Hematopoietic multipotent progenitor cell treated with erythropoietin and hydrocortisone succinate and interleukin-3 and kit ligand, for 4 days (in vitro differentiated cells): ENCODE data around the gene NENF.
"Not testable (repeated sequence)": the region's sequence is repeated elsewhere in the genome, so short reads cannot be mapped to it uniquely, and the experiment has no call there.

Experiments used
- DNase-seq: peaks from one replicate; pipeline ENCODE4 v3.0.0-alpha.2; 2015

The NENF gene

DNA sequence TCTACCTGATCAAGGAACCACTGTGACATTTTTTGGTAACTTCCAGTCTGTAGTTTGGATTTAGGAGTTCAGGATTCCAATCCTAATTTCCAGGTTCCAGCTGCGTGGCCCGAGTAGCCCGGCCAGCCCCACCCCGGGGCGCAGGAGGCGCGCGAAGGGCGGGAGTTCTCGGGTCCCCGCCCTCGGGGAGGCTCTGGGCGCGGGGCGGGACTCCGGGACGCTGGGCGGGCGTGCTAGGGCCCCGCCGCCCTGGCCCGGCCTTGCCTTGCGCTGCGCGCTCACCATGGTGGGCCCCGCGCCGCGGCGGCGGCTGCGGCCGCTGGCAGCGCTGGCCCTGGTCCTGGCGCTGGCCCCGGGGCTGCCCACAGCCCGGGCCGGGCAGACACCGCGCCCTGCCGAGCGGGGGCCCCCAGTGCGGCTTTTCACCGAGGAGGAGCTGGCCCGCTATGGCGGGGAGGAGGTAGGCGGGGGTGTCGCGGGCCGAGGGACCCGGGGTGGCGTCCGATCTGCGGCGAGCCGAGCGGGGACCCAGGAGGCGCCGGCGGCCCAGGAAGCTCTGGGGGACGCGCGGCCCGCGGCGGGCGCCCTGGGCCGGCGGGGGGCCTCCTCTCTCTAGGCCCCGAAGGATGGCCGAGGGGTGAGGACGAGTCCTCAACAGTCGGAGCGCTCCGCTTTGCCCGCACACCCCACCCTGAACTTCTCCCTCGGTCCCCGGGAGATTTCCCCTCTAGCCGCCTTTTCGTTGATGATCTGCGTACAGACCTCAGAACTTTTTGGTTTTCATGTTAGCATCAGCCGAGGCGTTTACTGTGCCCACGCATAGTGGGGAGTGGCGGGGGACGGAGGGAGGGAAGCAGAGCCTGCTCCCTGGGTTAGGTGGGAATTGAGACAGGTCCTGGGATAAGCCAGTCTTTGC lies at the start of gene NENF:
TSS of gene NENF (plus strand) at position 260 of the 916 bp plus-strand sequence. CDS start at position 284, 24 bp downstream.
- peak; percentile 95 for DNase-seq

DNA sequence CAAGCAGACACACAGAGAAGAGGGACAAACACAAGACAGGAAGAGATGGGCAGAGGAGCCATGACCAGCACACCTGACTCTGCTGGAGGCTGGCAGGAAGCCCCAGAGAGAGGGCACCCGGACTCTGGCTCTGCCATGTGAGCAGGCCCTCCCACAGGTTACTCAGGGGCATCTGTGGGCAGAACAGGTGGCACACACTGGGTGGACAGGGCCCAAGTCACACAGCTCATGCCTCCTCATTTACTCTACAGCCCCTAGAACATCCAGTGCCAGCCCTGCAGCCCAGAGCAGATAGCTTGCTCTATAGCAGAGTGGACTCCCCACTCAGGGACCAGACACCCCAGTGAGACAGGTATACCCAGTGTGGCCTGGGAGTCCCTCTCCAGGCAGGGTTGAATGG lies 46.7 kb upstream of the NENF start:
- DNase-seq: no peak

DNA sequence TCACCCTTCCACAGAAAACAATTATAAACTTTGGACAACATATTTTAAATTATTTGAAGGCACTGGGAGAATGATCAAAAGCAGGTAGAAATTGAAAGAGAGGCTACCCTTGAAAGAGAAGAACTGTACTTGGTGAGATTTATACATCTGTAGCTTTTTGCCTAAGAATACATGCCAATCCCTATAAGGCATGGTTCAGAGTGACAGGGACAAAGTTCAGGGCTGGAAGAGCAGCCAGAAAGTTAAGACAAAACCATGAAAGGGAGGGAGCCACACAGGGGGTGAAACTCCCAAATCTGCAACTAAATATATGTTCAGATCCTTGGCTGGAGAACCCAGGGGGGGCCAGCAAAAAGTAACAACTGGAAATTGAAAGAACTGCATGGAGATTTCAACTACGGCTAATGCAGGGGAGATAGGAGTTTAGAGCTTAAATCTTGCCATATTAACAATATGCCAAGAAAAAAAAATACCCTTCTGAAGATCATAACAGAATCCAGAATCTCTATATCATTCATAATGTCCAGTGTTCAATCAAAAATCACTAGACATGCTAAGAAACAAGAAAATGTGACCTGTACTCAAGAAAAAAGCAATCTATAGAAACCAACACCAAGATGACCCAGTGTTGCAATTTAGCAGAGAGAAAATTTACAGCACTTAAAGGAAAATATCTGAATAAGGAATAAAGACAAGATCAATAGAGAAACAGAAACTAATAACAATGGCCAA lies 43.6 kb upstream of the NENF start:
- no peak for DNase-seq

GRCh38 chr1:212395678-212396437 lies 36.9 kb upstream of the NENF start:
- not testable (repeated sequence) for DNase-seq

DNA sequence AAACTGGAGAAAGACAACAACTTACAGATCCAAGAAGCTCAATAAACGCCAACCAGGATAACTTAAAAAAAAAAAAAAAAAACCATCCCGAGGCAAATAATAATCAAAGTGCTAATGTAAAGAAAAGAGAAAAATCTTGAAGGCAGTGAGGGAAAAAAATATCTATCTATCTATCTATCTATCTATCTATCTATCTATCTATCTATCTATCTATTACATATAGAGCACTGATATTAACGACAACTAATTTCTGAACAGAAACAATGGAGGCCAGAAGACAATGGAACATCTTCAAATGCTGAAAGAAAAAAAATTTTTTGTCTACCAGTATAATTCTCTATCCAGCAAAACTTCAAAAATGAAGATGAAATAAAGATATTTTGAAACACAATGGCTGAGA lies 36.1 kb upstream of the NENF start:
- DNase-seq: peak; percentile 29

DNA sequence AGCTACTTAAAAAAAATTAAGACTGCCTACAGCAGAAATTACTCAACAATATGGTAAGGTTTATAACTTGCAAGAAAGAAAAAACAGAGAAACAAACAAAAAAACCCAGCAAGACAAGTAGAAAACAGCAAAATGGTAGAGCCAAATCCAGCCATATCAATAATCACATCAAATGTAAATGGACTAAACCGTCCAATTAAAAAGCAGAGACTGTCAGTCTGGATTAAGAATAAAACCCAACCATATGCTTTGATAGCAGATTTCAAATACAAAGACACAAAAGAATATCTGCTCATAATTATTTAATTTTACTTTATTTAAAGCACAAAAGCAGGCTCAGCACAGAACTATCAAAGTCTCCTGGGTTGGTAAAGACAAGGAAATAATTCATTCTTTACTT lies 35.5 kb upstream of the NENF start:
- DNase-seq: no peak

DNA sequence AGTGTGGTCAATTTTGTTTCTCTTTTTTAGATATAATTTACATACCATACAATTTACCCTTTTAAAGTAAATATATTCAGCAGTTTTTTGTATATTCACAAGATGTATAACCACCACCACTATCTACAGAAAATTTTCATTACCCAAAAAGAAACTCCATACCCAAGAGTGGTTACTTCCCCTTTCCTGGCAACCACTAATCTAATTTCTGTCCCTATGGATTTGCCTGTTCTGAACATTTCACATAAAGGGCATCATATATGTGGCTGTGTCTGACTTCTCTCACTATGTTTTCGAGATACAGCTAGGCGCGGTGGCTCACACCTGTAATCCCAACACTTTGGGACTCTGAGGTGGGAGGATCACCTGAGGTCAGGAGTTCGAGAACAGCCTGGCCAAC lies 31.7 kb upstream of the NENF start:
- no peak for DNase-seq

- no peak for DNase-seq
Observed at GRCh38 chr1:212401838-212402582, 30.7 kb upstream of the NENF start.

DNA sequence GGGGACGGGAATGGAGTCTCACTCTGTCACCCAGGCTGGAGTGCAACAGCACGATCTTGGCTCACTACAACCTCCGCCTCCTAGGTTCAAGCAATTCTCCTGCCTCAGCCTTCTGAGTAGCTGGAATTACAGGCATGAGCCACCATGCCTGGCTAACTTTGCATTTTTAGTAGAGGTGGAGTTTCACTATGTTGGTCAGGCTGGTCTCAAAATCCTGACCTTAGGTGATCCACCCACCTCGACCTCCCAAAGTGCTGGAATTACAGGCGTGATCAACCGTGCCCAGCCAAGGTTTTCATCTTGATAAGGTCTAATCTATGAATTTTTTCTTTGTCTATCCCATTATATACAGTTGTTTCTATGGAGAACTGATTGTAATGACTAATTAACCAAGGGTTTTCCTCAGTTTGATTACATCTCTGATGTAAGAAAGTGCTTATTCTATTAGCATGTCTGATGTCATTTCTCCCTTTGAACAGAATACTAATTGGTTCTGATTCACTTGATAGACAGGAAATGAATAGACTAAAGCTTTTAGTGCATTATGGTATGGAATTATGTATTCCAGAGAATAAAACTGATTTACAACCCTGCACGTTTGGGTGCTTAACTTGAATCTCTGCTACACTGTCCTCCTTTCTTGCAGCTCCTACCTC lies 29.9 kb upstream of the NENF start:
- DNase-seq: no peak

DNA sequence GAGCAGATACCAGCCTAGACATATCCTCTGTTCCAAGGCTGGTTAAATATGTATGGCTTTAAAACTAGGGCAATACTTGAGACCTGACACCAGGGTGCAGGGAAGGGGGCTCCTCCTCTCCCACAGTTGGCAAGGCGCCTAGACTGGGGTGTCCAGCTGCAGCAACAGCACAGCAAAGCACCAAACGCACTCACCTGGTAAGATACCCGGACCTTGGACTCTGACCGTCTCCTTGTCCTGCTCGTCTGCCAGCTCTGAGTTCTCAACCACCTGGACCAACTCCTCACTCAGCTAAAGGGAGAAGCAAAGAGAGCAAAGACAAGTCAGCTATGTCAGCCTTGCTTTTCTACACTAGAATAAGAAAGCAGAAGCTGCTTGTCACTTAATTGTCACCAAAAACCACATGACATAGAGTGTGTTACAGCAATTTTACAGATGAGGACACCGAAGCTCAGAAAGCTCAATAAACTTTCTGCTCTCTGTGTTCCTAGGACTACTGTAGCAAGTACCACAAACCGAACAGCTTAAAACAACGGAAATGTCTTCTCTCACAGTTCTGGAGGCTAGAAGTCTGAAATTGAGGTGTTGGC lies 22.4 kb upstream of the NENF start:
- DNase-seq: peak; percentile 41

- no peak for DNase-seq
Observed at GRCh38 chr1:212412374-212412773, 20.3 kb upstream of the NENF start.

DNA sequence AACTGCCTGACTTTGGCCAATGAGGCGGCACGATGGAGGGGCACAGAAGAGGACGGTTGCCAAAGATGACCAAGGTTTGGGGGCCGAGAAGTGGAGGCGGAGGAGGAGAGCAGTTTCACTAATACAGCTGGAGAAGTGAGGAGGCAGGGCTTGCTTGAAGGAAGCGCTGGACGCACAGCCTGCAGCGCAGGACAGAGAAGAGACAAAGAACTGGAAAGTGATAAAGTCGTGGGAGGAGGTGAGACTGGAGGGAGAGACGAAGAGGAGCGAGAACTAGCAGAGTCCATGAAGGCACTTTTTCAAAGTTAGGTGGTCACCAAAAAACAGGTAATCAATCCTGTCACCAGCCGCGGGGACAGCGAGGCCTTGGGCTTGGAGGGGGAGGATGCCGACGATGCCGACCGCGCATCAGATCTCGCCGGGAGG lies 18.8 kb upstream of the NENF start:
- no peak for DNase-seq

DNA sequence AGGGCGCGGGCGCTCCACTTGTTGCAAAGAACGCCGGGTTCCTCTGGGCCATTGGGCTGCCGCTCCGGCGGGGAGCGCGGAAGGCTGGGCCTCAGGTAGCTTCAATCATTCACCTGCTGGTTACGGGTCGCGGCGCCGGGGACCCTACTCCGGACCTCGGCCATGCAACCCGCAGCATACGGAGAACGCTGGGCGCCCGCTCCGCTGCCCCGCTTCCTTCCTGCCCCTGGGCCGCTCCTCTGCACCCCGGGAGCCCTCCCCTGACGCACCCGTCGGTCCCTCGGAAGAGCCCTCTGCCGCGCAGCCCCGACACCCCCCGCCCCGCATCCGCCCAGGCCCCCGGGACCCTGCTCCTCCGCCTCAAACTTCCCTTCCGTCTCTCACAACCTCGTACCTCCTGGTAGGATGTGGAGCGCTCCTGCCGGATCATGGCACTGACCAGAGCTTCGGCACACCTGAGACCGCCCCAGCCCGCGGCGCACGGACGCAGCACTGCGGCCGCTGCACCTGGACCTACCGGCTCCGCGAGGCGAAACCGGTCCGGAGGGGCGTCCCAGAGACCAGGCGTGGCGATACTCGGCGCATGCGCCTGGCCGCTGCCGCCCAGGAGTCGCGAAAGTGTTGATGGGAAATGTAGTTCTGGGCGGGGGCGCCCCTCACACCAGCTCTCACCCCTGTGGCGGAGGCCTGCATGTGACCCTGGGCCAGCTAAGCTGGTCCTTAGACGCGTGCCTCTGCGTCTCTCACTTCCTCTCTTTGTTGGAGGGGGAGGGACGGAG lies 18.2 kb upstream of the NENF start, which contains the start of gene PACC1:
TSS of gene PACC1 (minus strand) at position 559 of the 779 bp plus-strand sequence. CDS start at position 430, 129 bp downstream.
- peak; percentile 99 for DNase-seq

DNA sequence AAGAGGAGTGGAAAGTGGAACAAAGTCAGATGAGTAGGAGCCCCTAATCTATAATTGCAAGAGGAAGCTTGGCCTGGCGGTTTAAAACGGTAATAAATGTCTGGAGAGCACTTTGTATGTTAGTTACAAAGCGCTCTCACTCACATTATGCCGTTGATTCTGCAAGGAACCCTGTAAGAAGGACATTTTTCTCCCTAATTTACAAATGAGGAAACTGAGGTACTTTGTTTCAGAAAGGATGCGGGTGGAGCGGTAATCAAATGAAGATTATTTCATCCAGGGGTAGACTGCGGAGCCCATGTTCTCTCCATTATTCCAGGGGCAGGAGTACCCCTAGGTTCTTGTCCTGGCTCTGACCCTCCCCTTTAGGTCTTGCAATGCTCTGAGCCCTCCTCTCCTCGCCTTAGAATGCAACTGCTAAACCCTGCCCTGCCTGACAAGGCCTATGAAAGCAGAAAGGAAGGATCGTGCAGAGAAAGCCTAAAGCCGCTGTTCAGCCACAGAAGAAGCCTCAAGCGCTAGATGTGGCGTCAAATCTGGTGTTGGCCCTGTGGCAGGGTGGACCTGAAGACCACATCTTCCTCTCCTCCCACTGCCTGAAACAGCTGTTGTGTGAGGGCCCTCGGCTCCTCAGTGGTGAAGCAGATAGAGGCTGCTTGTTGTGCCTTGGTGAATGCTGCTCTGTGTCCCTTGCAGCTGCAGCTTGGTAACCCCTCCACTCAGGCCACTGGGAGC lies 17.4 kb upstream of the NENF start:
- DNase-seq: peak; percentile 85

DNA sequence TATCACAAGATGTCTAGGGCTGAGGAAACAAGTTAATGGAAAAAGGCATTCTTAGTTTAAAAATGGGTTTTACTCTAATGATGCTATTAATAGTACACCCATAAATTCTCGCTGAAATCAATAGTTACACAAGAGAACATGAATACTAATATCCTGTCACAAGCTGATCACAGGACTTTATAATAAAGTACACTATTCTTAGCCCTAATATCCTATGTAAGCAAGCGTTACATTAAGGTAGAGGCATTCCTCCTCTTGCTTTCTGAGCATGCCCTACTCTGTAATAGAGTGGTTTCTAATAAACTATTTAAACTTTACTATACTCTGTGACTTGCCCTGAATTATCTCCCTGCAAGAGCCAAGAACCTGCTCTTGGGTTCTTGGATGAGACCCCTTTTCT lies 11.6 kb upstream of the NENF start:
- no peak for DNase-seq

GRCh38 chr1:212423879-212424278 lies 8.8 kb upstream of the NENF start:
- DNase-seq: no peak

- peak; percentile 32 for DNase-seq
Observed at GRCh38 chr1:212428496-212428895, 4.2 kb upstream of the NENF start.

GRCh38 chr1:212430416-212430815 lies 2.3 kb upstream of the NENF start:
- no peak for DNase-seq

- peak; percentile 49 for DNase-seq
Observed at GRCh38 chr1:212430955-212431394, 1.7 kb upstream of the NENF start.

DNA sequence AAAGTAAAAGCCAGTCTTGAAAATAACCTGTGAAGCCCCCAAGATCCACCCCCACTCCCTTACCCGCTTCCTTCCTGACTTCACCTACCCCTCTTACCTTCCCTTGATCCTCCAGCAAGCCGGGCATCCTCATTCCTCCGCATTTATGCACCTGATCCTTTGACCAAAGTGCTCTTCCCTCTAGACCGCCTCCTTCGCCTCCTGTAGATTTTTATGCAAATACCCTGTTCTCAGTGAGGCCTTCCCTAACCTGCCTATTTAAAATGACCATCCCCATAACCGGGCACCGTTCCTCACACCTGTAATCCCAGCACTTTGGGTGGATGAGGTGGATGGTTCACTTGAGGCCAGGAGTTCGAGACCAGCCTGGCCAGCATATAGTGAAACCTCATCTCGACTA lies 1.1 kb upstream of the NENF start:
- no peak for DNase-seq
